Spleen (tissue), 10 donors: Measurements from ENCODE around the gene KANK2. TPM values are rescaled to one million over a fixed set of nuclear protein-coding genes. Genes with fewer than 3 reads are reported as not detected.

Experiments used
- polyA plus RNA-seq, 3 donors: library from polyadenylated mRNA; stranded (reverse); fragments of 200-250 nt; gene quantifications; one replicate each; pipeline ENCODE4 v1.2.1, GENCODE V29; 2013
- total RNA-seq, 7 donors: library from RNA; depleted of rRNA in 3 of 7; stranded (reverse); fragments of >200 nt in 3 of 7; fragmentation: NEBNext Ultra II Directional in 4 of 7; extraction: Animal tissue kit (Norgen Biotek cat#: 25700) in 4 of 7; gene quantifications; one replicate each; pipeline versions ENCODE4 v1.1.0 to v1.2.1, GENCODE V29; 2016 to 2021
- donor health status: healthy with polysubstance abuse.
- donor health status: DM: no; HTN: no; CAD: no; lungs with moderate emphysema.
- donor health status: DM: no; HTN: no; CAD: no.
- donor health status: Bipolar disorder and iron deficiency.
- donor health status: healthy.
- donor health status: DM: no; HTN: no; CAD: no.
- donor health status: DM: yes; HTN: yes; CAD: no.

The KANK2 gene
- total and polyA plus RNA-seq, 10 donors: 16.3 to 144 (median 84.5) TPM

Other genes with a start within 250 kb of the KANK2 start
- gene SMARCA4, start 236.5 kb downstream of the KANK2 start, total RNA-seq: 10 to 100 TPM; 61.5 to 95.6 (median 67.0) TPM
- gene SMARCA4, start 236.5 kb downstream of the KANK2 start, polyA plus RNA-seq: 10 to 100 TPM; 41.6 to 69.6 (median 58.4) TPM
- gene LDLR, start 108.1 kb downstream of the KANK2 start, total RNA-seq: 100 to 1,000 TPM in 1 of 7 donors, 10 to 100 TPM in 6; 17.9 to 117 (median 49.0) TPM
- gene LDLR, start 108.1 kb downstream of the KANK2 start, polyA plus RNA-seq: 10 to 100 TPM in 1 of 3 donors, 1 to 10 TPM in 2; 7.0 to 15.7 (median 7.8) TPM
- gene SPC24, start 41.8 kb downstream of the KANK2 start, total RNA-seq: 1 to 10 TPM; 2.0 to 9.7 (median 3.6) TPM
- gene SPC24, start 41.8 kb downstream of the KANK2 start, polyA plus RNA-seq: 1 to 10 TPM; 1.7 to 4.4 (median 3.9) TPM
- not detected for gene ANGPTL8, start 42.1 kb upstream of the KANK2 start, total RNA-seq
- gene ANGPTL8, start 42.1 kb upstream of the KANK2 start, polyA plus RNA-seq: under 1 TPM in 1 of 3 donors, not detected in 2; 0.30 TPM
- 100 to 1,000 TPM in 1 of 7 donors, 10 to 100 TPM in 6; 26.2 to 105 (median 57.3) TPM for gene DOCK6, start 65.0 kb upstream of the KANK2 start, total RNA-seq
- gene DOCK6, start 65.0 kb upstream of the KANK2 start, polyA plus RNA-seq: 10 to 100 TPM; 12.5 to 45.8 (median 40.2) TPM
- gene TSPAN16, start 98.6 kb upstream of the KANK2 start, total RNA-seq: not detected
- gene TSPAN16, start 98.6 kb upstream of the KANK2 start, polyA plus RNA-seq: not detected
- 10 to 100 TPM; 26.7 to 51.3 (median 43.5) TPM for gene RAB3D, start 142.1 kb upstream of the KANK2 start, total RNA-seq
- 1 to 10 TPM; 2.5 to 6.4 (median 3.3) TPM for gene RAB3D, start 142.1 kb upstream of the KANK2 start, polyA plus RNA-seq
- 100 to 1,000 TPM in 3 of 7 donors, 10 to 100 TPM in 4; 44.1 to 143 (median 54.2) TPM for gene TMEM205, start 148.7 kb upstream of the KANK2 start, total RNA-seq
- gene TMEM205, start 148.7 kb upstream of the KANK2 start, polyA plus RNA-seq: 10 to 100 TPM; 65.8 to 82.0 (median 73.4) TPM
- gene CCDC159, start 149.0 kb upstream of the KANK2 start, total RNA-seq: 10 to 100 TPM; 40.1 to 57.5 (median 51.3) TPM
- 10 to 100 TPM; 34.7 to 83.7 (median 73.9) TPM for gene CCDC159, start 149.0 kb upstream of the KANK2 start, polyA plus RNA-seq
- 10 to 100 TPM; 19.0 to 41.0 (median 26.6) TPM for gene PLPPR2, start 157.9 kb upstream of the KANK2 start, total RNA-seq
- 10 to 100 TPM in 1 of 3 donors, 1 to 10 TPM in 2; 4.2 to 10.8 (median 8.5) TPM for gene PLPPR2, start 157.9 kb upstream of the KANK2 start, polyA plus RNA-seq
- 1 to 10 TPM; 2.7 to 6.0 (median 4.0) TPM for gene SWSAP1, start 177.1 kb upstream of the KANK2 start, total RNA-seq
- gene SWSAP1, start 177.1 kb upstream of the KANK2 start, polyA plus RNA-seq: 1 to 10 TPM; 7.0 to 9.3 (median 8.3) TPM
- 10 to 100 TPM; 15.0 to 24.0 (median 19.9) TPM for gene EPOR, start 186.8 kb upstream of the KANK2 start, total RNA-seq
- 1 to 10 TPM; 4.5 to 8.2 (median 5.6) TPM for gene EPOR, start 186.8 kb upstream of the KANK2 start, polyA plus RNA-seq
- gene RGL3, start 221.8 kb upstream of the KANK2 start, total RNA-seq: 10 to 100 TPM; 17.9 to 57.7 (median 37.8) TPM
- 10 to 100 TPM in 2 of 3 donors, 1 to 10 TPM in 1; 5.1 to 16.4 (median 11.2) TPM for gene RGL3, start 221.8 kb upstream of the KANK2 start, polyA plus RNA-seq
- 1 to 10 TPM in 3 of 7 donors, under 1 TPM in 4; 0.23 to 2.3 (median 0.85) TPM for gene ODAD3, start 237.6 kb upstream of the KANK2 start, total RNA-seq
- gene ODAD3, start 237.6 kb upstream of the KANK2 start, polyA plus RNA-seq: 1 to 10 TPM in 2 of 3 donors, under 1 TPM in 1; 0.59 to 2.1 (median 1.7) TPM
- 100 to 1,000 TPM; 114 to 258 (median 230) TPM for gene PRKCSH, start 238.1 kb upstream of the KANK2 start, total RNA-seq
- 100 to 1,000 TPM in 1 of 3 donors, 10 to 100 TPM in 2; 80.3 to 105 (median 86.0) TPM for gene PRKCSH, start 238.1 kb upstream of the KANK2 start, polyA plus RNA-seq